ENCODE results near the gene ENO3.
A peak's percentile ranks its signal among the peaks of the same experiment; 100 is the strongest.

Gene ENO3

DNA sequence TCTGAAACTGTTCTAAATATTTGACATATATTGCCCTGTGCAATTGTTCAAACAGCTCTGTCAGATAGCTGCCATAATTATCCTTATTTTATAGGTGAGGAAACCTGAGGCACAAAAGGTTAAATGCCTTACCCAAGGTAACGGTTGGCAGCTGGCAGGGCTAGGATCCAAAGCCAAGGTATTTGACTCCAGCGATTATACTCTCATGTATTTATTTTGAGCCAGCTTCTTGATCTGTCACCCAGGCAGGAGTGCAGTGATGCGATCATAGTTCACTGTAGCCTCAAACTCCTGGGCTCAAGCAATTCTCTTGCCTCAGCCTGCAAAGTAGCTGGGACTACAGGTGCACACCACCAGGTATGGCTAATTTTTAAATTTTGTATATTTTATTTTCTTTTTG, 7.2 kb downstream of the ENO3 start:
- Histone ChIP-seq H3K9ac (ENCODE audit: low read length) (no peak overlapping the region), H3K4me3 (ENCODE audit: low read length) (no peak overlapping the region), H3K36me3 (ENCODE audit: control insufficient read depth, insufficient read depth, low read length) (no peaks in the 10 kb centered on the region), H3K4me1 (ENCODE audit: control insufficient read depth, insufficient read depth, low read length) (peaks cover 16% of the 10 kb centered on the region), H3K27me3 (ENCODE audit: control insufficient read depth, insufficient read depth, low read length) (no peaks in the 10 kb centered on the region), H3K9me3 (ENCODE audit: control insufficient read depth, low read length) (no peaks in the 10 kb centered on the region)

DNA sequence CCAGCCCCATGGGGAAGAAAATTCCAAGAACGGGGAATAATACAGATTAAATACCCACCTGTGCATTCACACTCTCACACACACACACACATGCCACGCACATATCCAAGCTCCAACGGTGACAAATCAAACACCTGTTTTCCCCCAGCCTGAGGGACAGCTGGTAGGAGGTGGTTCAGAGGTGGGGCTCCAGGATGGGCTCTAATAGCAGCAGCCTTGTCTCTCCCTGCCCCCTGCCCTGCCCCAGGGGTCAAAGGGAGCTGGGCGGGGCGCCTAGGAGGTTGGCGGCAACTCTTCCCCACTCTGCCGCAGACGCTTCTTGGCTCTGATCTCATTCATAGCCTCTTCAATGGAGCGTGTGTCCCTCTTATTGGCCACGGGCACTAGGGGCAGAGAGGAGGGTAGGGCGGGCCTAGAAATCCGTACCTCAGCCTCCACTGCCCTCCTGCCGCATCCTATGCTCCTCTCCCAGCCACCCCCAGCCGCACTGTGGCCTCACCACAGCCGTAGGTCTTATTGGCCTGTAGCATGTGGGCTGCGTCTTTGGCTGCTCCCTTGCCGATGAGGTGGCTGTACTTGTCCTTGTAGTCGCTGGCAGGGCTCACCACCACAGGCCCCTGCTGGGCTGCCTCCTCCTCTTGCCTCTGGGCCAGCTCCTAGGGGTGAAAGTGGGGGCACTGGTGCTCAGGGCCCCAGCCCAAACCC, 8.5 kb downstream of the ENO3 start:
- no peak overlapping the region for H3K9ac ChIP-seq (ENCODE audit: low read length)
- no peaks in the 10 kb centered on the region for H3K36me3 ChIP-seq (ENCODE audit: control insufficient read depth, insufficient read depth, low read length)
- H3K4me3 ChIP-seq (ENCODE audit: low read length), result no peak overlapping the region
- no peaks in the 10 kb centered on the region for H3K9me3 ChIP-seq (ENCODE audit: control insufficient read depth, low read length)
- H3K27me3 ChIP-seq (ENCODE audit: control insufficient read depth, insufficient read depth, low read length), result no peaks in the 10 kb centered on the region
- H3K4me1 ChIP-seq (ENCODE audit: control insufficient read depth, insufficient read depth, low read length), result peaks cover 7% of the 10 kb centered on the region

GRCh38 chr17:4960279-4960922, 9.5 kb downstream of the ENO3 start:
- no peaks in the 10 kb centered on the region for H3K36me3 ChIP-seq (ENCODE audit: control insufficient read depth, insufficient read depth, low read length)
- H3K9me3 ChIP-seq (ENCODE audit: control insufficient read depth, low read length), result no peaks in the 10 kb centered on the region
- H3K27me3 ChIP-seq (ENCODE audit: control insufficient read depth, insufficient read depth, low read length), result no peaks in the 10 kb centered on the region
- H3K9ac ChIP-seq (ENCODE audit: low read length), result no peak overlapping the region
- H3K4me3 ChIP-seq (ENCODE audit: low read length), result no peak overlapping the region
- peaks cover 7% of the 10 kb centered on the region for H3K4me1 ChIP-seq (ENCODE audit: control insufficient read depth, insufficient read depth, low read length)

DNA sequence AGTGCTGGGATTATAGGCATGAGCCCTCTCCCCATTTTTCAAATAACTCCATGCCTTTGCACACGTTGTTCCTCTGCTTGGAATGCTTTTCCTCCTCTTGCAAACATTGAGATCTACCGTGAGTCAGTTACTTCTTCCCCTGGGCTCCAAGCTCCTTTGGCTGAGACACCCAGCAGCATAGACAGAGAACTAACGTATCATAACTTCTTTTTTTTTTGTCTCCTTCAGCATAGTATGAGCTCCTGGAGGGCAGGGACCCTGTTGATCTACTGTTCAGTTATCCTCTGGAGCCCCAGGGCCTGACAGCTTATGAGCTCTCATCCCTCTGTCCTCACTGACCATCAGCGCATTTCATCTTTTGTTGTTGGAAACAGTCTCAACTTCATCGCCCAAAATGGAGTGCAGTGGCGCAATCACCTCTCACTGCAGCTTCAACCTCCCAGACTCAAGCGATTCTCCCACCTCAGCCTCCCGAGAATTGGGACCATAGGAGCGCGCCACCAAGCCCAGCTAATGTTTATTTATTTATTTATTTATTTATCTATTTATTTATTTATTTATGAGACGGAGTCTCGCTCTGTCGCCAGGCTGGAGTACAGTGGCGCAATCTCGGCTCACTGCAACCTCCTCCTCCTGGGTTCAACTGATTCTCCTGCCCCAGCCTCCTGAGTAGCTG, 14.5 kb downstream of the ENO3 start:
- H3K36me3 ChIP-seq (ENCODE audit: control insufficient read depth, insufficient read depth, low read length), result no peaks in the 10 kb centered on the region
- no peaks in the 10 kb centered on the region for H3K9me3 ChIP-seq (ENCODE audit: control insufficient read depth, low read length)
- H3K27me3 ChIP-seq (ENCODE audit: control insufficient read depth, insufficient read depth, low read length), result no peaks in the 10 kb centered on the region
- no peak overlapping the region for H3K9ac ChIP-seq (ENCODE audit: low read length)
- peaks cover 20% of the 10 kb centered on the region for H3K4me1 ChIP-seq (ENCODE audit: control insufficient read depth, insufficient read depth, low read length)
- no peak overlapping the region for H3K4me3 ChIP-seq (ENCODE audit: low read length)

DNA sequence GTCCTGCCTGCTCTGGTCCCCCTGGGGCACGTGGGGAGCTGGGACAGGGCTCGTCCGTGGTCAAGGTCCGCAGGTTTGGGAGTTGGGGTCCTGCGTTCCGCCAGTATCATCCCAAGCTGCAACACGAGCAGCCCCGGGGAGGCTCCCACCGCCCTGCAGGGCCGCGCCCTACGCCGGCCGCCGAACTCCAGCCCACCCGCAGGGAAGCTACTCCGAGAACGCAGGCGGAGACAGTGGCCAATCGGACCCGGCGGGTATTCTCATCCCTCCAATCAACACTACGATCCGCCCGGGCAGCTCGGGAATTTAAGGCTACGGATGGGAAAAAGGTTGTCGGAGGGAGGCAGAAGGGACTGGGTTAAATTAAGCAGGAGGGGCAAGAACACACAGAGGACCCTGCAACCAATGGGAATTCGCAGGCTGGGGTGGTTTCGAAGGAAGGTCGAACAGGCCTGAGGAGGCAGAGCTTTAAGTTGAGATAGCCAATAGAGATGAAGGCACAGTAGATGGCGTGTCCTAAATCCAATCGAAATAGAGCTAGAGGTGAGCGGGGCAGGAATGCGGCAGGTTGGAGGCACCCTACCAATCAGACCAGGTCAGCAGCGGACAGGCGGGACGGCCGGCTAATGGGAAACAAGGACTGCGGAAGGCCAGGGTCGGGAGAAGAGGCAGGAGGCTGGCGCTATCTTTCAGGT, 16.1 kb downstream of the ENO3 start:
- peak overlapping the region; percentile 85 for H3K9ac ChIP-seq (ENCODE audit: low read length)
- H3K4me1 ChIP-seq (ENCODE audit: control insufficient read depth, insufficient read depth, low read length), result peaks cover 20% of the 10 kb centered on the region
- H3K4me3 ChIP-seq (ENCODE audit: low read length), result peak overlapping the region; percentile 78
- no peaks in the 10 kb centered on the region for H3K9me3 ChIP-seq (ENCODE audit: control insufficient read depth, low read length)
- H3K36me3 ChIP-seq (ENCODE audit: control insufficient read depth, insufficient read depth, low read length), result no peaks in the 10 kb centered on the region
- no peaks in the 10 kb centered on the region for H3K27me3 ChIP-seq (ENCODE audit: control insufficient read depth, insufficient read depth, low read length)

- peak within 1 kb of the TSS; percentile 78 for H3K4me3 ChIP-seq (ENCODE audit: low read length)
- no peaks in the 10 kb centered on the region for H3K36me3 ChIP-seq (ENCODE audit: control insufficient read depth, insufficient read depth, low read length)
- H3K9ac ChIP-seq (ENCODE audit: low read length), result peak within 1 kb of the TSS; percentile 85
- peaks cover 20% of the 10 kb centered on the region for H3K4me1 ChIP-seq (ENCODE audit: control insufficient read depth, insufficient read depth, low read length)
- H3K9me3 ChIP-seq (ENCODE audit: control insufficient read depth, low read length), result no peaks in the 10 kb centered on the region
- no peaks in the 10 kb centered on the region for H3K27me3 ChIP-seq (ENCODE audit: control insufficient read depth, insufficient read depth, low read length)
These were observed 16.9 kb downstream of the ENO3 start, which contains the start of gene SPAG7 for GRCh38 chr17:4967539-4968485. TSS of gene SPAG7 (minus strand) at chr17:4967817. CDS start at chr17:4967804, 13 bp downstream.

- Histone ChIP-seq H3K9ac (ENCODE audit: low read length) (peak overlapping the region; percentile 85), H3K4me3 (ENCODE audit: low read length) (peak overlapping the region; percentile 77), H3K4me1 (ENCODE audit: control insufficient read depth, insufficient read depth, low read length) (peaks cover 20% of the 10 kb centered on the region), H3K27me3 (ENCODE audit: control insufficient read depth, insufficient read depth, low read length) (no peaks in the 10 kb centered on the region), H3K36me3 (ENCODE audit: control insufficient read depth, insufficient read depth, low read length) (no peaks in the 10 kb centered on the region), H3K9me3 (ENCODE audit: control insufficient read depth, low read length) (no peaks in the 10 kb centered on the region)
These were observed 17.6 kb downstream of the ENO3 start for GRCh38 chr17:4968486-4969046.

DNA sequence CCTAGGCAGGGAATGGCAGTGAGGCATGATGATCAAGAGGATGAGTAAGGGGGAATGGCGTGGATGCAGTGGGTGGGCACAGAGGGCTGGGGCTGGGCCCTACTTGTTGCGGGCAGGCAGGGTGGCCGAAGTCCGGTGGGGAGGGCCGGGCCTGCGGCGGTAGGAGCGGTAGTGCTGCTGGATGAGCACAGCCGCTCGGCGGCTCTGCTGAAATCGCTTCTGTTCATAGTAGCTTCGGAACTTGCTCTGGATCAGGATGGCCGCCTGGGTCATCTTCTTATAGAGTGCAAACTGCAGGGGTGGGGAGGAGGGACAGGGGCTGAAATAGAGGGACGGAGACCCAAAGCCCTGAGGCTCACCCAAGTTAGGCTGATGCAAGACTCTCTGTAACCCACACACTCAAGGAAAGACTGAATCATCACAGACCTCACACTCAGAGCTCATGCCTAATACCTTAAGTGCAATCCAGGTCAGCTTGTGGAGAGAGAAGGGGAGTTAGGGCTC, 18.2 kb downstream of the ENO3 start:
- peaks cover 2% of the 10 kb centered on the region for H3K36me3 ChIP-seq (ENCODE audit: control insufficient read depth, insufficient read depth, low read length)
- H3K4me1 ChIP-seq (ENCODE audit: control insufficient read depth, insufficient read depth, low read length), result peaks cover 20% of the 10 kb centered on the region
- H3K9me3 ChIP-seq (ENCODE audit: control insufficient read depth, low read length), result no peaks in the 10 kb centered on the region
- H3K27me3 ChIP-seq (ENCODE audit: control insufficient read depth, insufficient read depth, low read length), result no peaks in the 10 kb centered on the region
- H3K9ac ChIP-seq (ENCODE audit: low read length), result peak overlapping the region; percentile 85
- H3K4me3 ChIP-seq (ENCODE audit: low read length), result no peak overlapping the region

GRCh38 chr17:4969551-4970173, 18.7 kb downstream of the ENO3 start:
- Histone ChIP-seq H3K4me1 (ENCODE audit: control insufficient read depth, insufficient read depth, low read length) (peaks cover 20% of the 10 kb centered on the region), H3K36me3 (ENCODE audit: control insufficient read depth, insufficient read depth, low read length) (peaks cover 8% of the 10 kb centered on the region), H3K9ac (ENCODE audit: low read length) (no peak overlapping the region), H3K27me3 (ENCODE audit: control insufficient read depth, insufficient read depth, low read length) (no peaks in the 10 kb centered on the region), H3K4me3 (ENCODE audit: low read length) (no peak overlapping the region), H3K9me3 (ENCODE audit: control insufficient read depth, low read length) (no peaks in the 10 kb centered on the region)

- no peaks in the 10 kb centered on the region for H3K27me3 ChIP-seq (ENCODE audit: control insufficient read depth, insufficient read depth, low read length)
- no peak overlapping the region for H3K4me3 ChIP-seq (ENCODE audit: low read length)
- no peak overlapping the region for H3K9ac ChIP-seq (ENCODE audit: low read length)
- H3K36me3 ChIP-seq (ENCODE audit: control insufficient read depth, insufficient read depth, low read length), result peaks cover 11% of the 10 kb centered on the region
- peaks cover 20% of the 10 kb centered on the region for H3K4me1 ChIP-seq (ENCODE audit: control insufficient read depth, insufficient read depth, low read length)
- no peaks in the 10 kb centered on the region for H3K9me3 ChIP-seq (ENCODE audit: control insufficient read depth, low read length)
These were observed 19.4 kb downstream of the ENO3 start for GRCh38 chr17:4970273-4970672.

Data from mucosa of stomach (tissue), 1 donor.